Heart right ventricle (tissue), 16 donors: Measurements from ENCODE around the gene ZFHX3. TPM values are rescaled to one million over a fixed set of nuclear protein-coding genes. Genes with fewer than 3 reads are reported as not detected.

Source experiments
- ATAC-seq, 8 donors: fragments of 200-7000 bp; cut with Tn5 transposase; one replicate each; pipeline ENCODE4 v1.9.1; 2020; ENCODE audit warnings: mild to moderate bottlenecking in 8 of 8, moderate library complexity in 8 of 8, moderate number of reproducible peaks in 1 of 8
- DNase-seq, 2 donors: peaks; one replicate each; pipeline ENCODE4 v3.0.0-alpha.2; 2020
- H3K27ac ChIP-seq, 10 donors: fragments of 200-600 bp; sonication (generic) in 2 of 10; one replicate each; pipeline versions ENCODE4 v1.5.0 to v1.8.0; 2020 to 2022; ENCODE audit warnings: mild to moderate bottlenecking in 3 of 10
- H3K27me3 ChIP-seq, 7 donors: fragments of 200-600 bp; one replicate each; pipeline ENCODE4 v1.8.0; 2021 to 2022; ENCODE audit warnings: mild to moderate bottlenecking in 2 of 7
- H3K36me3 ChIP-seq, 9 donors: fragments of 200-600 bp; sonication (generic) in 1 of 9; one replicate each; pipeline versions ENCODE4 v1.5.0 to v1.8.0; 2020 to 2022; ENCODE audit warnings: mild to moderate bottlenecking in 2 of 9
- H3K4me1 ChIP-seq, 9 donors: fragments of 200-600 bp; sonication (generic) in 1 of 9; one replicate each; pipeline versions ENCODE4 v1.5.0 to v1.8.0; 2020 to 2022; ENCODE audit warnings: mild to moderate bottlenecking in 4 of 9
- H3K4me3 ChIP-seq, 10 donors: fragments of 200-600 bp; sonication (generic) in 2 of 10; one replicate each; pipeline versions ENCODE4 v1.5.0 to v1.8.0; 2020 to 2022; ENCODE audit warnings: mild to moderate bottlenecking in 7 of 10, moderate library complexity in 2 of 10
- H3K9me3 ChIP-seq, 11 donors: fragments of 200-600 bp in 10 of 11; sonication (generic) in 2 of 11; one replicate each; pipeline versions ENCODE4 v1.5.0 to v1.8.0; 2013 to 2022; ENCODE audit warnings: mild to moderate bottlenecking in 2 of 11, control low read depth in 1 of 11, moderate library complexity in 1 of 11
- CTCF ChIP-seq, 9 donors: fragments of 200-600 bp; sonication (generic) in 2 of 9; IDR thresholded peaks; one replicate each; pipeline versions ENCODE4 v1.5.0 to v1.8.0; 2021 to 2022; ENCODE audit warnings: antibody characterized with exemption in 9 of 9, mild to moderate bottlenecking in 5 of 9, moderate library complexity in 1 of 9
- WGBS, 2 donors: extraction: QIAGEN DNeasy Blood & Tissue Kit; methylation state at CpG; one replicate each; pipeline ENCODE4 v1.1.7; 2013; ENCODE audit warnings: inconsistent platforms in 1 of 2; 5-methylcytosine and 5-hydroxymethylcytosine counted together
- intact Hi-C, 10 donors: fragments of 100-400 bp; cut with DNase I; formaldehyde crosslinking; loops; one replicate each; pipeline versions ENCODE4 v1.11.1 to v1.14.2; 2022
- polyA plus RNA-seq, 2 donors: library from polyadenylated mRNA; stranded (reverse); fragments of 200-250 nt; gene quantifications; one replicate each; pipeline ENCODE4 v1.2.3, GENCODE V29; 2013
- total RNA-seq, 10 donors: library from RNA; stranded (reverse); fragmentation: NEBNext Ultra II Directional in 3 of 10; extraction: Animal tissue kit (Norgen Biotek cat#: 25700) in 3 of 10; gene quantifications; one replicate each; pipeline versions ENCODE4 v1.2.1 to v1.2.4, GENCODE V29; 2021 to 2023
- donor health status: Arrhythmogenic right ventricular cardiomyopathy.
- donor health status: ischemic (EF 13 %, LVEDD 7.1; RV severe dilation, severe dysfunction).
- donor health status: healthy with polysubstance abuse.
- donor health status: DM: no; HTN: yes; CAD: no.
- donor health status: DM: no; HTN: no; CAD: no.
- donor health status: ischemic (EF 25% LVEDD 6.9; RV normal size, moderate dysfunction).
- donor health status: ischemic (EF 25% LVEDD 5.7; RV mildly dilated, moderate dysfunction).
- donor health status: healthy.
- donor health status: DM: yes; HTN: yes; CAD: no.
- donor health status: Ischemic cardiomyopathy.
- donor health status: ischemic (EF 35%, LVEDD 5.7; RV mildly dilated, moderate dysfunction).
- donor health status: nonischemic (EF 11% LVEDD 7.7; RV severe dilation, severe dysfunction).
- donor health status: DM: yes; HTN: yes; CAD: no.
- donor health status: PGD.
- donor health status: ischemic (EF 29% LVEDD 5.4; RV normal size, mild dysfunction).
- donor health status: nonischemic (EF 23%, LVEDD 6.1; RV moderate dilation, normal function).

Gene ZFHX3
- total and polyA plus RNA-seq, 12 donors: 1.6 to 15.2 (median 10.4) TPM

- Histone ChIP-seq H3K4me3 (peak overlapping the region in 9 of 10 donors; percentile 61 to 88 (median 75)), H3K4me1 (peaks cover 0 to 55% (median 34%) of the 10 kb centered on the region in 9 donors), H3K27me3 (peaks cover 0 to 45% (median 42%) of the 10 kb centered on the region in 7 donors), H3K36me3 (no peaks in the 10 kb centered on the region), H3K27ac (peak overlapping the region; percentile 1 to 97 (median 94)), H3K9me3 (no peaks in the 10 kb centered on the region)
- 65 to 70% methylated on average over 10 of the region's 10 CpGs for WGBS, 2 donors
- TF ChIP-seq CTCF (IDR thresholded peaks at IDR 0.05): no peak
- DNase-seq (no peak), ATAC-seq (no peak)
- intact Hi-C loops: loop anchor here in 8 of 10 donors (5.0 to 10.0 kb wide), 7 partner anchors 73 to 395 kb away; no protein-coding TSS in a partner anchor
These were observed 12.1 kb upstream of the ZFHX3 start for GRCh38 chr16:73059779-73060615.

- 0% methylated on average over 42 to 72 of the region's 72 CpGs for WGBS, 2 donors
- peak overlapping the region; percentile 81 to 99 (median 95) for H3K27ac ChIP-seq
- peaks cover 0 to 55% (median 36%) of the 10 kb centered on the region in 9 donors for H3K4me1 ChIP-seq
- ATAC-seq (peak; percentile 9 to 53 (median 23)), DNase-seq (peak; percentile 40 to 64)
- peaks cover 0 to 34% (median 31%) of the 10 kb centered on the region in 7 donors for H3K27me3 ChIP-seq
- H3K36me3 ChIP-seq: no peaks in the 10 kb centered on the region
- H3K9me3 ChIP-seq: no peaks in the 10 kb centered on the region
- peak overlapping the region; percentile 54 to 88 (median 74) for H3K4me3 ChIP-seq
- intact Hi-C loops: loop anchor here in 6 of 10 donors (5.0 to 10.0 kb wide), 7 partner anchors 72 to 394 kb away; no protein-coding TSS in a partner anchor
- no peak for TF ChIP-seq CTCF (IDR thresholded peaks at IDR 0.05)
These were observed 10.9 kb upstream of the ZFHX3 start for GRCh38 chr16:73058616-73059409.

- peak in 2 of 9 donors; percentile 23 to 33 for TF ChIP-seq CTCF (IDR thresholded peaks at IDR 0.05)
- Histone ChIP-seq H3K27me3 (peaks cover 0 to 28% (median 25%) of the 10 kb centered on the region in 7 donors), H3K27ac (peak overlapping the region; percentile 81 to 99 (median 95)), H3K4me3 (peak overlapping the region; percentile 38 to 88 (median 74)), H3K9me3 (no peaks in the 10 kb centered on the region), H3K36me3 (no peaks in the 10 kb centered on the region), H3K4me1 (peaks cover 0 to 55% (median 38%) of the 10 kb centered on the region in 9 donors)
- ATAC-seq (peak in 2 of 8 donors; percentile 34 to 45), DNase-seq (peak in 1 of 2 donors; percentile 63)
- intact Hi-C loops: loop anchor here in 6 of 10 donors (5.0 to 10.0 kb wide), 7 partner anchors 71 to 393 kb away; no protein-coding TSS in a partner anchor
- 0 to 1% methylated on average over 8 to 58 of the region's 61 CpGs for WGBS, 2 donors
These were observed 10.3 kb upstream of the ZFHX3 start for GRCh38 chr16:73058221-73058615.
